Measurements from ENCODE around the gene TLE5. TPM values are rescaled to one million over a fixed set of nuclear protein-coding genes. Genes with fewer than 3 reads are reported as not detected.

TLE5 gene
- total and polyA plus RNA-seq, 8 donors: 126 to 688 (median 339) TPM

DNA sequence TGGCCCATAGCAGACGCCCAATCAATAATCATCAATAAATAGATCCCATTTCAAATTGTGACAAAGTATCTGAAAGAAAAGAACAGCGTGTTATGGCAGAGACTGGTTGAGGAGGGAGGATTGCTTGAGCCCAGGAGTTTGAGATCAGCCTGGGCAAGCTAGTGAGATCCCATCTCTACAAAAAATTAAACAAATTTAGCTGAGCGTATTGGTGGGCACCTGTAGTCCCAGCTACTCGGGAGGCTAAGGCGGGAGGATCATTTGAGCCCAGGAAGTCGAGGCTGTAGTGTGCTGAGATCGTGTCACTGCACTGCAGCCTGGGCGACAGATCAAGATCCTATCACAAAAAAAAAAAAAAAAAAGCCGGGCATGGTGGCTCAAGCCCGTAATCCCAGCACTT is 25.5 kb upstream of the TLE5 start:
- intact Hi-C loops (cut with DNase I; ENCODE audit: low total_unique reads): no loop called here
- WGBS, 5 donors: 78 to 90% (median 83%) methylated on average over 9 to 10 of the region's 10 CpGs
- no peak for TF ChIP-seq CTCF (IDR thresholded peaks at IDR 0.05)
- TF ChIP-seq POLR2A (IDR thresholded peaks at IDR 0.05): no peak
- no peak for TF ChIP-seq POLR2AphosphoS5 (IDR thresholded peaks at IDR 0.05)
- Histone ChIP-seq H3K4me3 (no peak overlapping the region), H3K27me3 (no peaks in the 10 kb centered on the region), H3K36me3 (no peaks in the 10 kb centered on the region), H3K4me1 (peaks cover 0 to 5% (median 0%) of the 10 kb centered on the region in 4 donors), H3K9me3 (no peaks in the 10 kb centered on the region), H3K27ac (no peak overlapping the region)
- no peak for DNase-seq

- Histone ChIP-seq H3K27me3 (no peaks in the 10 kb centered on the region), H3K4me3 (no peak overlapping the region), H3K9me3 (no peaks in the 10 kb centered on the region), H3K36me3 (no peaks in the 10 kb centered on the region), H3K27ac (peak overlapping the region in 2 of 5 donors; percentile 16 to 59), H3K4me1 (peaks cover 7 to 10% (median 8%) of the 10 kb centered on the region in 4 donors)
- peak; percentile 65 to 86 for DNase-seq
- intact Hi-C loops (cut with DNase I; ENCODE audit: low total_unique reads): no loop called here
- TF ChIP-seq POLR2AphosphoS5 (IDR thresholded peaks at IDR 0.05) (no peak), CTCF (IDR thresholded peaks at IDR 0.05) (no peak), POLR2A (IDR thresholded peaks at IDR 0.05) (no peak), EP300 (IDR thresholded peaks at IDR 0.05) (no peak)
- WGBS, 5 donors: 38 to 58% (median 53%) methylated on average over 9 to 10 of the region's 10 CpGs
These were observed 22.6 kb upstream of the TLE5 start for GRCh38 chr19:3084943-3085342.

DNA sequence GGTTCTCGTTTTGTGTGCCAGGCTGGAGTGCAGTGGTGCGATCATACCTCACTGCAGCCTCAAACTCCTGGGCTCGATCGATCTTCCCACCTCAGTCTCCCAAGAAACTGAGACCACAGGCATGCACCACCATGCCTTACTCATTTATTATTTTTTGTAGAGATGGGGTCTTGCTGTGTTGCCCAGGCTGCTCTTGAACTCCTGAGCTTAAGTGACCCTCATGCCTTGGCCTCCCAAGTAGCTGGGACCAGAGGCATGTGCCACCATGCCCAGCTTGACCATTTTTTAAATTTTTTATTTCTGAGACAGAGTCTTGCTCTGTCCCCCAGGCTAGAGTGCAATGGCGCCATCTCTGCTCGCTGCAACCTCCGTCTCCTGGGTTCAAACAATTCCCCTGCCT is 21.7 kb upstream of the TLE5 start:
- Histone ChIP-seq H3K27me3 (no peaks in the 10 kb centered on the region), H3K4me1 (peaks cover 7 to 12% (median 9%) of the 10 kb centered on the region in 4 donors), H3K4me3 (no peak overlapping the region), H3K36me3 (no peaks in the 10 kb centered on the region), H3K9me3 (no peaks in the 10 kb centered on the region), H3K27ac (no peak overlapping the region)
- TF ChIP-seq CTCF (IDR thresholded peaks at IDR 0.05) (no peak), POLR2AphosphoS5 (IDR thresholded peaks at IDR 0.05) (no peak), POLR2A (IDR thresholded peaks at IDR 0.05) (no peak), EP300 (IDR thresholded peaks at IDR 0.05) (no peak)
- DNase-seq: no peak
- intact Hi-C loops (cut with DNase I; ENCODE audit: low total_unique reads): no loop called here
- 89 to 96% (median 94%) methylated on average over 7 of the region's 7 CpGs for WGBS, 5 donors

DNA sequence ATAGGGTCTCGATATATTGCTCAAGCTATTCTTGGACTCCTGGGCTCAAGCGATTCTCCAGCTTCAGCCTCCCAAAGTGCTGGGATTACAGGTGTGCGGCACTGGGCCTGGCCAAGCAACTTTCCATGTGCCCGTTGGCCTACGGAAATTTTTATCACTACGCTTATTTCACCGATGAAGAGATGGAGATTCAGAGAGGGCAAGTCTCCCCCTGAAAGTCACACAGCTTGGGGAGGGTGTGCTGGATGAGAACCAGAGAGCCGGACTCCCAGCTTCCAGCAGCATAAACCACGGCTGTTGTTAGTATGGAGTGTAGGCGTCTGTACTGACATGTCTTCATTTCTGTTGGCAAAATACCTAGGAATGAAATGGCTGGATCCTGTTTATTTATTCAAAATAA is 20.0 kb upstream of the TLE5 start:
- Histone ChIP-seq H3K36me3 (no peaks in the 10 kb centered on the region), H3K4me1 (peaks cover 7 to 12% (median 9%) of the 10 kb centered on the region in 4 donors), H3K4me3 (no peak overlapping the region), H3K9me3 (no peaks in the 10 kb centered on the region), H3K27me3 (no peaks in the 10 kb centered on the region), H3K27ac (no peak overlapping the region)
- no peak for DNase-seq
- TF ChIP-seq POLR2A (IDR thresholded peaks at IDR 0.05) (no peak), EP300 (IDR thresholded peaks at IDR 0.05) (no peak), POLR2AphosphoS5 (IDR thresholded peaks at IDR 0.05) (no peak), CTCF (IDR thresholded peaks at IDR 0.05) (no peak)
- intact Hi-C loops (cut with DNase I; ENCODE audit: low total_unique reads): no loop called here
- WGBS, 5 donors: 93 to 96% (median 95%) methylated on average over 10 of the region's 10 CpGs

All from stomach (tissue), 9 donors.